Measurements from ENCODE around the gene CD69.
"Not testable (repeated sequence)": the region's sequence is repeated elsewhere in the genome, so short reads cannot be mapped to it uniquely, and the experiment has no call there.

Gene CD69

DNA sequence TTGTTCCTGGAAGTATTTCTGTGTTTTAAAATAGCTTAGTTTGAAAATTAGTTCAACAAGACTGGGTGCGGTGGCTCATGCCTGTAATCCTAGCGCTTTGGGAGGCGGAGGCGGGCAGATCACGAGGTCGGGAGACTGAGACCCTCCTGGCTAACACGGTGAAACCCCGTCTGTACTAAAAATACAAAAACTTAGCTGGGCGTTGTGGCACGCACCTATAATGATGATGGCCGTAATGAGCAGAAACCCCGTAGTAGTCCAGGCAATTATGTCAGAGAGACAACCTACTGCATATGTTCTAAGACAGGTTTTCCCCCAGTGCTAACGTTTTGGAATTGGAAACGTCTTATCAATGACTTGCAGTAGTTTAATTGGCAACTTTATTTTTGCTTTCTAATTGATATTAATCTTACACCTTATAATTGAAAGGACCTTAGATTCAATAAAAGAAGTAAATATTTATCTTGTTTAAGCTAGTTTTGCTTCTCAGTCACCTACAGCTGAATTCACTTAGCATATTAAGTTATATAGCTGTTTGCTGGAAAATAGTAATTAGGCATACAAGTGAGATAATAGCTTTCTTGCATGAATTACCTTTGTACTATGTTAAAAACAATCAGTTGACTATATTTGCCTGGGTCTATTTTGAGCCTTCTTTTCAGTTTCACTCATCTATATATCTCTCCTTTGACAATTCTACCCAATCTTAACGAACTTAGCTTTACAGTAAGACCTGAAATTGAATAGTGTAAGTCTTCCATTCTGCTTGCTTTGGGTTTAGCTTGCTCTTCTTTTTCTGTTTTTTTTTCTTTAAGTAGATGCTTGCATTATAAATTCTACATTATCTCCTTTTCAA is 43.4 kb downstream of the CD69 start:
- no peak for DNase-seq

DNA sequence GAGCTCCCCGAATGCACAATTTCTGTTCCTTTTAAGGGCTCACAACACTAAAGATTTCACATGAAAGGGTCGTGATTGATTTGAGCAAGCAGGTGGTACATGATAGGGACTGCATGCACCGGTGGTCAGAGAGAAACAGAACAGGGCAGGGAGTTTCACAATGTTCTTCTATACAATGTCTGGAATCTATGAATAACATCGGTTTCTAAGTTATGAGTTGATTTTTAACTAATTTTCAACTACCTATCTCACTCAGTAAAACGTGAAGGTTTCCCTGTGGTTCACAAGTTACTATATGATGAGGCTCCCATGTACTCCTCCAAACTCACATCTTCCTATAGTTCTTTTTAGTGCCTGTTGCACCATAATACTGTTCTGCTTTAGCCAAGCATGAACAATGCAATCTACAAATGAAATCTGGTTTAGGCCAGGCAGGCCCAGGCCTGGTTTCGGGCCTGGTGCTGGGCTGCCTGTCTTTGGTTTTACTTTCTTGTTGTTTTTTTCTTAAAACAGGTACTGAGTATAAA is 47.6 kb downstream of the CD69 start:
- not testable (repeated sequence) for DNase-seq

DNA sequence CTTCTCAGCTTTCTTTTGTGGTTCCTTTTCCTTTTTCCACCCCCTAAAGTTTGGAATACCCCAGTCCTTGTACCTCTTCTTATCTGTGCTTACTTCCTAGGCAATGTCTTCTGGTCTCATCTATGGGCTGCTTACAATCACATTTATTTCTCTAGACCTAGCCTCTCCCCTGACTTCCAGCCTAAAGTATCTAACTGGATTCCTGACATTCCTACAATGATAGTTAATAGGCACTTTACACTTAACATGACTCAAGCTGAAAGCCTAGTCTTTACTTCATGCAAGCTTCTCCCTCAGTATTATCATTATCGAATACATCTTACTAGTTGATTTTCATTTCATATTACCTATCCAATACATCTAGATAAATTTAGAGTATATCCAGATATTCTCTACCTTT is 49.0 kb downstream of the CD69 start:
- no peak for DNase-seq

DNA sequence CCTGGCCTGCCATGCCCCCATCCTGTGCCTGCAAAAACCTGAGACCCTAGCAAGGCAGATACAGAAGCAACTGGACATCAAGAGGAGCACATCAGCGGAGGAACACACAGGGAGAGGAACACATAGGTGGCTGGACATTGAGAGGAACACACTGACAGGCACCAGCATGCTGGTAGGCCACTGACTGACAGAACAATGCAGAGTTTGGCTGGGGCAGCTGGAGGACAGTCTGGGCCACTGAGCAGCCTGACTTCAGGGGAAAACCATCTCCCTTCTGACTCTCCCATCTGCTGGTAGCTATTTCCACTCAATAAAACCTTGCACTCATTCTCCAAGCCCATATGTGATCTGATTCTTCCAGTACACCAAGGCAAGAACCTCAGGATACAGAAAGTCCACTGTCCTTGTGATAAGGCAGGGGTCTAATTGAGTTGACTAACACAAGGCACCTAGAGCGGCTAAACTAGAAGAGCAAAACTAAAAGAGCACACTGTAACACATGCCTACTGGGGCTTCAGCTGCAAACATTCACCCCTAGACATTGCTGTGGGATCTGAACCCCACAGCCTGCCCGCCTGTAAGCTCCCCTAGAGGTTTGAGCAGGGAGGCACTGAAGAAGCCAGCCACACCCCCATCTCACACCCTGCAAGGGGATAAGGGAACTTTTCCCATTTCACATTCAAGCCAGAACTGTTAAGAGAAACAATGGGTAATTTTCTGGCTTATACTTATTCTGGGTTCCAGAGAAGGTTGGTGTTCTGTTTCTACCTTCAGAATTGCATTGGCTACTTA is 49.9 kb downstream of the CD69 start:
- DNase-seq: no peak

DNA sequence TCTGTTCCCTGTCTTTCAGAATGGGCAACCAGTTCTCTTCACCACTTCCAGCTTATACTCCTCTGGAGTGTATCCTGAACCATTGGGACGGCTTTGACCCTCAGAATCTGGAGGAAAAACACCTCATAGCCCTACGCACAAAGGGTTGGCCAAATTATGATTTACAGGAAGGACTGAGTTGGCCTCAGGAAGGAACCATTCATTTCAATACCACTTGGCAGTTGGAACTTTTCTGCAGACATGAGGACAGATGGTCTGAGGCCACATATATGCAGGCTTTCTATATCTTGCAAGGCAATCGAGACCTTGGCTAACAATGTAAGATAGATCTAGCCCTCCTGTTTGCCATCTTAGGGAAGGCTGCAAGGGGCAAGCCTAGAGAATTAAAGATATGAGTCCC is 51.8 kb downstream of the CD69 start:
- DNase-seq: no peak

DNA sequence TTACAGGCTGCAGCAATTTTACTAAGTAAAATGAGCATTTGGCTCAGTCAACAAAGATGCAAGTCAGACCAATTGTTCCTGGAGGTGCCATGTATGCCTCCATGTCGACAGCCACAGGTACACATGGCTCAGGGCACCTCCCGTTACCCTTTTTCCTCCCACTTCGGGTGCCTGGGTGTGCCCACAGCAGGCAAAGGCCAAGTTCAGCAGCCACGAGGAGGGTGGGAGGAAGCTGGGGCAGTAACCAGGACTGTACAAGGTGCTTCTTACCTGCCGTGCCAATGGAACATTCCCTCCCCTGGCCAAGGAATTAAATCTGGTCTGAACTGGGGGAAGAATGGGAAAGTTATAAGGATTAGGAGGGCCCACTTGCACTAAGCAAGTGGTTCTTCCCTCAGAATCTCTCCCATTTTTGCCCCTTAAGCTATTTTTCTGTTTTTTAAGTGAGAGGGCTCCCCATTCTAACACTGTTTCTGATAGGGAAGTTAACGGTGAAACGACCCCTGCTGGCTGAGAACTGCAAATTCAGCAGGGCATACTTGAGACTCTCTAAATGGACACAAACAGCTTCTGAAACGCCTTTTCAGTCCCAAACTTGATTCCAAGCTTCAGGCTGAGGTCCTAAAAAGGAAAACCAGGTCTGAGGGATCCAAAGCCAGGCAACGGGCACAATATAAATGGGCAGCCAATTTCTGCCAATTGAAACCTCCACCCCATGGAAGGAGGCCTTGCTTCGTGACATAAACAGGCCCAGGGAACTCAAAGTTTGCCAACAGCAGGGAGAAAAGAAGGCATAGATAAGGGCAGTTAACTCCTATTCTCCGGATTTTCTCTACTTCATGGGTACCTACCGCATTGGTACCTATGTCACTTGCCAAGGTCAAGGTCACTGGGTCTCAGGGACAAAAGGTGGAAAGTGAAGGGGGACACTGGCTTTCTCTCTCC is 52.6 kb downstream of the CD69 start:
- peak; percentile 62 to 86 (median 72) for DNase-seq

DNA sequence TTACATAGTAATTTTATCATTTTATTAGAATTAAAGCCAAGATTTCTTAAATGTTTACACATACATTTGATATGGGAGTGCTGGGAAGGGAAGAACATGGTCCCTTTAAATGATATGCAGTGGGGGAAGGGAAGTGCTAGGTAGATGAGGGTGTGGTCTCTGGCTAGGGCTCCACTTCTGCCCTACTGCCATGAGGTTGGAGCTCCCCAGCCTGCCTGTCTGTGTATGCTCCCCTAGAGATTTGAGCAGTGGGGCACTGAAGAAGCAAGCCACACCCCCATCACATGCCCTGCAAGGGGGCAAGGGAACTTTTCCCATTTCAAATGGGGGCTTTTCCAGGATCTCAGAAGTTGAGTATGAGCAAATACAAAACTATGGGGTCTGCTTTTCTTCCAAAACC is 53.3 kb downstream of the CD69 start:
- DNase-seq: no peak

DNA sequence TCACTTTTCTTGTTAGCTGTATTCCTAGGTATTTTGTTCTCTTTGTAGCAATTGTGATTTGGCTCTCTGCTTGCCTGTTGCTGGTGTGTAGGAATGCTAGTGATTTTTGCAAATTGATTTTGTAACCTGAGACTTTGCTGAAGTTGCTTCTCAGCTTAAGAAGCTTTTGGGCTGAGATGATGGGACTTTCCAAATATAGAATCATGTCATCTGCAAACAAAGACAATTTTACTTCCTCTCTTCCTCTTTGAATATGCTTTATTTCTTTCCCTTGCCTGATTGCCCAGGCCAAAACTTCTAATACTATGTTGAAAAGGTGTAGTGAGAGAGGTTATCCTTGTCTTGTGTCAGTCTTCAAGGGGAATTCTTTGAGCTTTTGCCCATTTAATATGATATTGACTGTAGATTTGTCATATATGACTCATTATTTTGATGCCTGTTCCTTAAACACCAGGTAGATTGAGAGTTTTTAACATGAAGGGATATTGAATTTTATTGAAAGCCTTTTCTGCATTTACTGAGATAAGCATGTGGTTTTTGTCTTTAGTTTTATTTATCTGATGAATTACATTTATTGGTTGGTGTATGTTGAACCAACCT is 54.5 kb downstream of the CD69 start:
- peak; percentile 15 to 67 (median 48) for DNase-seq

DNA sequence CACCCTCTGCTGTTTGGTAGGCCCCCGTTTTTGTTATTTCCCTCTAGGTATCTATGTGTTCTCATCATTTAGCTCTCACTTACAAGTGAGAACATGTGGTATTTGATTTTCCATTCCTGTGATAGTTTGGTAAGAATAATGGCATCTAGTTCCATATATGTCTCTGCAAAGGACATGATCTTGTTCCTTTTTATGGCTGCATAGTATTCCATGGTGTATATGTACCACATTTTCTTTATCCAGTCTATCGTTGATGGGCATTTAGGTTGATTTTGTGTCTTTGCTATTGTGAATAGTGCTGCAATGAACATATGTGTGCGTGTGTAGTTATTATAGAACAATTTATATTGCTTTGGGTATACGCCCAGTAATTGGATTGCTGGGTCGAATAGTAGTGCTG is 56.1 kb downstream of the CD69 start:
- DNase-seq: not testable (repeated sequence)

Measured in suppressor macrophage (primary cell).